GM19023 (cell line): ENCODE results near the gene RPS3.
"Not testable (repeated sequence)": the region's sequence is repeated elsewhere in the genome, so short reads cannot be mapped to it uniquely, and the experiment has no call there.

Experiments used
- ATAC-seq: cut with Tn5 transposase; IDR thresholded peaks from one replicate; pipeline ENCODE4 v1.9.1; 2021; ENCODE audit warnings: mild to moderate bottlenecking, moderate library complexity; ENCODE audit not compliant: unreplicated experiment

Gene RPS3

DNA sequence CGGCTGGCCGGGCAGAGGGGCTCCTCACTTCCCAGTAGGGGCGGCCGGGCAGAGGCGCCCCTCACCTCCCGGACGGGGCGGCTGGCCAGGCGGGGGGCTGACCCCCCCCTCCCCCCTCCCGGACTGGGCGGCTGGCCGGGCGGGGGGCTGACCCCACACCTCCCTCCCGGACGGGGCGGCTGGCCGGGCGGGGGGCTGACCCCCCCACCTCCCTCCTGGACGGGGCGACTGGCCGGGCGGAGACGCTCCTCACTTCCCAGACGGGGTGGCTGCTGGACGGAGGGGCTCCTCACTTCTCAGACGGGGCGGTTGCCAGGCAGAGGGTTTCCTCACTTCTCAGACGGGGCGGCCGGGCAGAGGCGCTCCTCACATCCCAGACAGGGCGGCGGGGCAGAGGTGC, 10.7 kb downstream of the RPS3 start:
- ATAC-seq, result not testable (repeated sequence)

DNA sequence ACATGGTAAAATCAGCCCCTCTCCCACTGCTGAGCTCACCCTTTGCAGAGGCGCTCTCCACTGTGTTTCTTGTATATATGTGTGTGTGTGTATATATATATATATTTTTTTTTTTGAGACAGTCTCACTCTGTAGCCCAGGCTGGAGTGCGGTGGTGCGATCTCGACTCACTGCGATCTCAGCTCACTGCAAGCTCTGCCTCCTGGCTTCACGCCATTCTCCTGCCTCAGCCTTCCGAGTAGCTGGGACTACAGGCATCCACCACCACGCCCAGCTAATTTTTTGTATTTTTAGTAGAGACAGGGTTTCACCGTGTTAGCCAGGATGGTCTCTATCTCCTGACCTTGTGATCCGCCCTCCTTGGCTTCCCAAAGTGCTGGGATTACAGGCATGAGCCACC, 13.8 kb downstream of the RPS3 start:
- not testable (repeated sequence) for ATAC-seq

DNA sequence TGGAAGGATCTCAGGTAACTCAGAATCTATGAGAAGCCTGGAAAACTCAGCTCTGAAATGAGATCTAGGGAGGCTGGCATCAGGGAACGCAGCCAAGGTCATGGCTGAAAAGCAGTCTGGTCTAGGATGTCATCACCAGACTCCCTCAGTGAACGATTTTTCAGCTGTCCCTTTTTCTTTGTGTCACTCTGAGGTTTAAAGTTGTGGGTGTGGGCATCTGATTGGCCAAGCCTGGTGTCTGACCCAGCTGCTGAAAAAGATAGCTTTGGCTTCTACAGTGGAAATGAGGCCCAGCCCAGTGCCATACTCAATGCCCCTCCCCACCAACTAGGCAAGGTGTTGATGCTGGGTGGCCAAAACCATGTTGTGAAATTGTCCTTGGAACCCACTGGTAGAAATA, 14.5 kb downstream of the RPS3 start:
- no peak for ATAC-seq

DNA sequence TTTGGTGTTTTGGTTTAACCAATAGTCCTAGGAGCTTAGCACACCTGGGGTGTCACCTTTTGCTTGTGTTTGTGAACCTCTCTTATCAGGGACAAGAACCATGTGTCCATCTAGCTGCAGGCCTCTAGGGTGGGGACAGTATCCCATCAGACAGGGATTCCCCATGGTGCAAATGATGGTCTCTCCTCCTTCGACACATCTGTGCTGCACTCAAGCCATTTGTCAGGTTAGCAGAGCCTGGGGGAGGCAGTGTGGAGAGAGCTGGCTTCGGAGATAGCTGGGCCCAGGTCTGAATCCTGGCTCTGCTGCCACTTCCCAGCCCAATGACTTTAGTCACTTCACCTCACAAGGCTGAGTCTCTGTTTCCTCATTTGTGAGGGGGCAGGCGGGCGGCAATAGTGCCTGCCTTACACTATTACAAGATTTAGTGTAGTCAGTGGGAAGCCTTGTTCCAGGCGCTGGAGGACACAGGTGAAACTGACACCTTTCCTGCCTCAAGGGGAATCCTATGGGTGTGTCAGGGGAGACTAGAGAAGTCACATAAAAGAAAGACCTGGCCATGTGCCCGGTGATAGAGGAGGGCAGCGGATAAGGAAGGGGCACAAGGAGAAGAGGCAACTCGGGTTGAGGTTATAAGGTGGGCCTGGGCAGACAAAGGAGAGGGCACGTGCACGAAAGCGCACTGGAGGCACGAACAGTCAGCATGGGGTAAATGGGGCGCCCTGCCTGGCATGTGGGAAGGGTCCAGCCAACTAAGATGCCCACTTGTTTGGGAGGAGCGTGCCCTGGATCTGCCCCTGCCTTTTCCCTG, 21.1 kb downstream of the RPS3 start:
- no peak for ATAC-seq

DNA sequence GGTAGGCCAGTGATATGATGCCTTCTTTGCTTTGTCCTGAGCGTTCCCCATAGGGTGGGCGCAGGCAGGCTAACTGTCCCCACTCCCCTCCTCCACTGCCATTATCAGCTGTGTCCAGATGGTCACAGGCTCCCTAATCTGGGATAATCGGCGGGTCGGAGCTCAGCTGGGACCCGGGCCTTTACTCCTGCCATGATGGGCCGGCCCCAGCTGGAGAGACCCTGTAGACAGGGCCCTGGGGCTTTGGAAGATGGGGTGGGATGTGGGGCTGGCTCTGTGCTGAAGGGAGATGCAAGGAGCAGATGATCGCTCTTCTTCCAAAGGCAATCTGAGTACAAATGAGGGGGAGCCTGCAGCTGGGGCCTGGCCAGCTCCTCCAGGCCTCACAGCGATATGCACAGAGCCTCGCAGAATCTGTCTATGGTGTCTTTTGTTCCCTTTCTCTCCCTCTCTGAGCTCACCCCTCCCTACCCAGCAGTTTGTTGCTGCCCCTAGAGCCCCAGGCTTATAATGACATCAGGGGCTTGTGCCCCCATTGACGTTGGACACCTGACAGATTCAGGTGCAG, 21.8 kb downstream of the RPS3 start:
- ATAC-seq, result no peak

DNA sequence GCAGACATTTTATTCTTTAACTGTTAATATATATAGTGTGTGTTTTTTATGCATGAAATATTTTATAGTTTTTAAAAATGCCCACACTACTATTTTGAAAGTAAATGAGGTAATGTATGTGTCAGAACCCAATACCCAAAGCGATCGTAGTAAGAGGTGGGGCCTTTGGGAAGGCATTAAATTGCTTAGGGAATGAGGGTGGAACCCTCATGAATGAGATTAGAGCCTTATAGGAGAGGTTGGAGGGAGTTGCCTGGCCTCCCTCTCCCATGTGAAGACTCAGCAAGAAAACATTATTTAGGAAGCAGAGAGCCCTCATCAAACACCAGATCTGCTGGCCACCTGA, 22.6 kb downstream of the RPS3 start:
- no peak for ATAC-seq

DNA sequence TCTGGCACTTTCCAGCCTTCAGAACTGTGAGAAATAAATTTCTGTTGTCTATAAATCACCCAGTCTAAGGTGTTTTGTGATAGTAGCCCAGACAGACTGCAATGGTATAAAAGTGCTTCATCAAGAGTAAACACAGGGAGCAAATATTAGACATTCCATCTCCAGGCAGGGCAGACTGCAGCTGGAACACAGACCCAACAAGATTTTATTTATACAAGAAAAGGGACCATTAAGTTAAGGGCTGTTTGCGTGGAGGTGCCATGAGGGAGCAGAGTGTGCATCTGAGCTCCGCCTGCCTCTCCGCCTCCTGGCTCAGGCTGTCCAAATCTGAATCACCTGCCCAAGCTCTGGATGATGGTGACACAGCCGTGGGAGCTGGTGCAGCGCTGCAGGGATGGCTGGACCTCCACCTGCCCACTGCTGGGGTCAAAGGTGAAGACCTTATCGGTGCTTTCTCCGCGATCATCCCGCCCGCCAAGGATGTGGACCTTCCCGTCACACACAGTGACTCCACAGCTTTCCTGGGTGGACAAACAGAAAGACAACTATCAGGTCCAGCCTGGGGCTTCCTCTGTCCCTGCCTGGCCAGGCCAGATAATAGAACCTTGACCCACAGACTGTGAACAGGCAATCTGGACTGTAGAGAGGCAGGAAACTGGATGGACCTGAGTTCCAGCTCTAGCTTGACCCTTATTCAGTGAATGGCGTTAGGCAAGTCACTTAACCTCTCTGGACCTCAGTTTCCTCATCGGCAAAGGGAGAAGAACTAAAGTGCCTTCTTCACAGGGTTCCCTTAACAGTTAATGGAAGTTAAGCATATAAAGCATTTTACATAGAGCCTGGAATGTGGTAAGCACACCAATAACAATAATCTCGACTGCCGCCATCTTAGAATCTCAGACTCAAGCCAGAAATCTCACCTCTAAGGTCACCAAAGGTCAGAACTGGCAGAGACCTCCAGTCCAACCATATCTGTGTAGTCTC, 23.2 kb downstream of the RPS3 start:
- ATAC-seq, result no peak

DNA sequence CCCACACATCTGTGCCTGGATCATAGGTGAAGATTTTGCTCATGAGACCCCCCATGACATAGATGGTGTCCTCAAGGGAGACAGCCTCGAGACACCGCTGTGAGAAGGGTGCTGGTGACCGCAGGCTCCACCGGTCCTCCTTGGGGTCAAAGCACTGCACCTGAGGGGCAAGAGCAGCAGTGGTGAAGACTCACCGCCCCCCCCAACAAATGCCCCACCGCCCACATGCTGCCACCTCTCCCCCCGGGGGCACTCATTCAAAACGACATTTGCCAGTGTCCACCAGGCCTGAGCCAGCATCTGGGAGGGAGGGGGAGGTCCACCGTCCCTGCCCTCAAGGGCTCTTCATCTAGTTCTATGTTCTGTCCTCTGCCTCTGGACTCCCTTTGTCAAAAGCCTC, 24.4 kb downstream of the RPS3 start:
- no peak for ATAC-seq

DNA sequence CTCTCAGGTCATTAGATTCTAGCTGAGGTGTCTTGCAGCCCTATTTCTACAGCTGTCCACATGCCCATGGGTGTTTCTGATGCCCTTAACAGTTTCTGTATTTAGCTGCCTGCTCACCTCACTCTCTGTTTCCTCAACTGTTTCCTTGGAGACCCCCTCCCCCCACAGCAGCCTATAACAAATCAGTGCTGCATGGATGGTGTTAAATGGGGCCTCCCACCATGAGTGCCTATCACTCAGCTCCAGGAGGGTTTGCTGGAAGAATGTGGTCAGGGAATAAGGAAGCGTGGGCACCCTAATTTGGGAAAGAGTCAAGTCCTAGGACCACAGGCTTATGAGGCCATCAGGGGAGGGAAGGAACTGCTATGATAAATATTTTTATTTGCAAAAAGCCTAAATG, 25.1 kb downstream of the RPS3 start:
- no peak for ATAC-seq

DNA sequence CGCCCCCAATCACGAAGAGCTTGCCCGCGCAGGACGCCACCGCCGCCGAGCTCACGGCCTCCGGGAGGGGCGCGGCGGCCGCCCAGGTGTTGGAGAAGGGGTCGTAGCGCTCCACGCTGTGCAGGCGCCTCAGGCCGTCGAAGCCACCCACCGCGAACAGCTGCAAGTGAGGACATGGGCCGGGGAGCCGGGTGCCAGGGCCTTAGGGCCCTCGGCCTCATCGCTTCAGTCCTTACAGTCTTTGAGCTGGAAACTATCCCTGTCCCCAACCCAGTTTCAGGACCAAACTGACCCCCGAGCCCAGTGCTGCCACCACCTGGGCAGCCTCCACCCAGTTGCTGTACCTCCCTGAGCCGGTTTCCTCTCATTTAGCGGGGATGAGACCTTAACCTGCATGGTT, 26.1 kb downstream of the RPS3 start:
- no peak for ATAC-seq

DNA sequence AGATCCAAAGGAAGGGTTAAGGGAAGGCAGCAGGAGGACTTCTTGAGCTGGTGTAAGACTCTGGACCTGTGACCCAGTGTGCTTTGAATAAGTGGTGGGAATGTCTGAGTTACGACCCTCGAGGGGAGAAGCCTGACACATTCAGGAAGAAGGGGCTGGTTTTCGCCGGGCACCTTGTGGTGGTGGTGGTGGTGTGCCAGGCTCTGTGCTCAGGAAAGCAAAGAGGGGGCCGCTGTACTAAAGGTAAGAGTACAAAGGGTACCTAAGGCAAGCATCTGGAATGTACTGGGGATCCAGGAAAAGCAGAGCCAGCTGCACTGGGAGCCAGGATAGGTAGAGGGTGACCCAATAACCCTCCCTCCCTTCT, 27.4 kb downstream of the RPS3 start:
- no peak for ATAC-seq

DNA sequence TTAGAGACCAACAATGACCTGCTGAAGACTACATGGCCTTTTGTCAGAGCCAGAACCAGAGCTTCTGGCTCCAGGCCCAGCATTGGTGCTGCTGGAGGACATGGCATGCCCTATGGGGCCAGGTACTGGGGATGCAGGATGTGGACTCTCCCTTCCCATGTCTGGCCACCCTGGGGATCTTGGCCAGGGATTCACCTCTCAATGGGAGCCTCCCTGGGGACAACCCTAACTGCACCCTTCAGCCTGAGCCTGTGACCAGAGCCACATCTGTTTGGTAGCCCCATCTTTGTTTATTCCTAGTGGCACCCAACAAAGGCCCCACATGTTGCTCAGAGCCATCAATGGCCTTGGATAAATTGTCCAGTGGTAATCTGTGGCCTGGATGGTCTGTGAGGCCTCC, 27.9 kb downstream of the RPS3 start:
- no peak for ATAC-seq

DNA sequence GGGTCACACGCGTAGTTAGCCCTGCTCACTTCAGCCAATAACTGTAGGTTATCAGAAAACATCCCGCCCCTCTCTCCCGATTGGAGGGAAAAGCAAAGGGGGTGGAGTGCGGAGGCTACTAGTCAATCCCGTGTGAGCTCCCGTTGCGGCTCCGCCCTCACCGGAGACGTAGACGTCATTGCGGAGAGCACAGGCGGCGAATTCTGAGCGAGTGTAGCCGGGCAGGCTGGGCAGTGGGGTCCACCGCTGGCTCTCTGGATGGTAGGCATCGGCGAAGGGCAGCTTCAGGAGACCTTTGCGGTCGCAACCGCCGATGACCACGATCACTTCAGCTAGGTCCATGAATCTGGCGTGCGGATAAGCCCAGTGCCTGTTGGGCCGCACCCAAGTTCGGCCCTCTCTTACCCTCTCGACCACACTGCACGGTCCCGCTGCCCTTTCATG, 29.0 kb downstream of the RPS3 start:
- peak; percentile 53 for ATAC-seq

DNA sequence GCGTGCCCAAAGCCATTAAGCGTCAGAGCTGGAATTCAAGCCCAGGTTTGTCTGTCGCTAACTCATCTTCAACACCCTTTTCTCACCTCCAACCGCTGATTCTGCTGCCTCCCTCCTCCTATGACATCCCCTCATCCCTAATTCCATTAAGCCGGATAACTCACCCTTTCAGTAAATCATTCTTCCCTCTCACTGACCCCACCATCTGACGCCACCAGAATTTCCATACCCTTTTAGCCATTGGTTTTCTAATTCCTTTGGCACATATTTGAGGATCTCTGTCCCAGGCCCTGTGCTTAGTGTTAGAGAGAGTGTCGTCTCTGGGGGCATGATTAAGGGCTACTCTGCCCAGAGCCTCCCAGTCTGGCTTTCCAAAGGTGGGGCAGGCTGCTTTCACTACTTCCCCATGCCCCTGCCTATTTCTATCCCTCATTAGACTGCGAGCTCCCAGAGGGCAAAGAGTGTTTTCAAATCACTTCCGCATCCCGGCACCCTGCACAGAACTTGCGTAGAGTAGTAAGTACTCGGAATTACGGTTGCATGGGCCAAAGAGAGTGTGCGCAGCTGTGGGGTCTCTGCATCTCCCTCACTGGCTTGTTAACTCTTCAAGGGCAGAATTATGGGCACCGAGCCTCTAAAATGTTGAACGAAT, 29.8 kb downstream of the RPS3 start:
- no peak for ATAC-seq

DNA sequence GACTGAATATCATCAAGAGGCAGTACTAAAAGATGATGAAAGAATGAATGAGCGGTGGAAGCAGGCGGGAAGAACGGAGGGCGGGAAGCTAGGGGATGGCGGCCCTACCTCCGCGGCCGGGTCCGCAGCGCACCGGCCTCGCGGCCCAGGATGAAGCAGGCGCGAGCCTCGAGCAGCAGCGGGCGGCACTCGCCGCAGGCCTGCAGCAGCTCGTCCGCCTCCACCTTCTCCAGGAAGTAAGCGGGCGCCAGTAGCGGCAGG, 30.3 kb downstream of the RPS3 start:
- ATAC-seq, result no peak

DNA sequence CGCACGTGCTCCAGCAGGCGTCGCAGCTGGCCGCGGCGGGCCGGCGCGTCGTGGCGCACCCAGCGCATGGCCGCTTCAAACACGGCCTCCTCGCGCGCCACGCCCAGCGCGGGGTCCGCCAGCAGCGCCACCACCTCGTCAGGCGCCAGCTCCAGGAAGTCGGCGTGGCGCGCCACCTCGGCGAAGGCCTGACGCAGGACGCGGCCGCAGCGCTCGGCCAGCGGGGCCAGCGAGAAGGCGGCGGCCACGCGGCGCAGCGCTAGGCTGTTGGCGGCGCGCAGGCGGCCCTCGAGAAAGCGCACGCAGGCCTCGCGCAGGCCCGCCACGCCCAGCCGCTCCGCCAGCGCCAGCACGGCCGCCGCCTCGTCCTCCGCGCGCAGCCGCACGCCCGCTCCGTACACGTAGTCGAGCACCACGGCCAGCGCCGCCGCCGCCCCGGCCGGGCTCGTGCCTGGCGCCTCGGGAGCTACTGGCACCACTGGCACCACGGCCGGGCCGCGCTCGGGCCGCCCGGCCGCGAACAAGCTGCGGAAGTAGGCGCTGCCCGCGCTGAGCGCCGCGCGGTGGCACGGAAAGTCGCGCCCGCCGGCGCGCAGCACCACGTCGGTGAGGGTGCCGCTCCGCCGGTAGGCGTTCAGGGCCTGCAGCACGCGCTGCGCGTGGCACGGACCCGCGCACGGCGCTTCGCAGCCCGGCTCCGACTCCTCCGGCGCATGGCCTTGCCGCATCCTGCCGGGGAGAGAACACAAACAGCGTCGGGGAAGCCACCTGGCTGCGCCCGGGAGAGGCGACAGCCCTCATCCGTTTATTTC, 30.8 kb downstream of the RPS3 start:
- peak; percentile 23 for ATAC-seq

DNA sequence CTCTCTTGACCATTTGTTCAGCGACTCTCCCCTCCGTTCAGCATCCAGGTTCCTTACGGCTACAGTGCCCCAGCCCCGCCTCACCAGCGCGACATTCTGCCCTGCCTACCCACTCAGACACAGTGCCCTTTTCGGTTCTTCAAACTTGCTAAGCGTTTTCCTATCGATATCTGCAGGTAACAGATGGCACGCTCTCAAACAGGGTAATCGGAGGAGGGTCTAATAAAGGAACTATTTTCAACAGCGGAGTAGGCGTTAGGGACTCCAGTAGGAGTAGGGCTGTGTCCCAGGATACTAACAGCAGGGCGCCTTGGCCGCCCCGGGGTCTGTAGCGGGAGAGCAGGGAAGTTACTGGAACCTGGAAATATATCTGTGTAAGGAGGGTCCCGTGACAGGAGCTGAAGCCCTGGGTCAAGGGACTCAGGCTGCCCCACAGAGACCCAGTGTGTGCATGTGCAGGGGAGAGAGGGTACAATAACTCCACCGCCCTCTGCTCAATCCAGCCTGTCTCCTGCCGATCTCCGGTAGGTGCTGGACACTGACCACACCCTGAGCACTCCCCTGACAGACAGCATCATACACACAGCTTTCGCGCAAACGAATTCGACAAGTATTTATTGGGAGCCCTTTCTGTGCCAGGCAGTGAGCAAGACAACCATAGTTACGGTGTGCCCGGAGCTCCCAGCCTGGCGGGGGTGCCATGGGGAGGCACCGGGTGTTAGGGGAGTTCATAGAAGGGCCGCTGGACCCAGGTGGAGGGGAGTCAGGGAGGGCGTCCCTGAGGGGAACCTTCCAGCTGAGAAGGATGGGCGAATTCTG, 31.6 kb downstream of the RPS3 start:
- no peak for ATAC-seq

DNA sequence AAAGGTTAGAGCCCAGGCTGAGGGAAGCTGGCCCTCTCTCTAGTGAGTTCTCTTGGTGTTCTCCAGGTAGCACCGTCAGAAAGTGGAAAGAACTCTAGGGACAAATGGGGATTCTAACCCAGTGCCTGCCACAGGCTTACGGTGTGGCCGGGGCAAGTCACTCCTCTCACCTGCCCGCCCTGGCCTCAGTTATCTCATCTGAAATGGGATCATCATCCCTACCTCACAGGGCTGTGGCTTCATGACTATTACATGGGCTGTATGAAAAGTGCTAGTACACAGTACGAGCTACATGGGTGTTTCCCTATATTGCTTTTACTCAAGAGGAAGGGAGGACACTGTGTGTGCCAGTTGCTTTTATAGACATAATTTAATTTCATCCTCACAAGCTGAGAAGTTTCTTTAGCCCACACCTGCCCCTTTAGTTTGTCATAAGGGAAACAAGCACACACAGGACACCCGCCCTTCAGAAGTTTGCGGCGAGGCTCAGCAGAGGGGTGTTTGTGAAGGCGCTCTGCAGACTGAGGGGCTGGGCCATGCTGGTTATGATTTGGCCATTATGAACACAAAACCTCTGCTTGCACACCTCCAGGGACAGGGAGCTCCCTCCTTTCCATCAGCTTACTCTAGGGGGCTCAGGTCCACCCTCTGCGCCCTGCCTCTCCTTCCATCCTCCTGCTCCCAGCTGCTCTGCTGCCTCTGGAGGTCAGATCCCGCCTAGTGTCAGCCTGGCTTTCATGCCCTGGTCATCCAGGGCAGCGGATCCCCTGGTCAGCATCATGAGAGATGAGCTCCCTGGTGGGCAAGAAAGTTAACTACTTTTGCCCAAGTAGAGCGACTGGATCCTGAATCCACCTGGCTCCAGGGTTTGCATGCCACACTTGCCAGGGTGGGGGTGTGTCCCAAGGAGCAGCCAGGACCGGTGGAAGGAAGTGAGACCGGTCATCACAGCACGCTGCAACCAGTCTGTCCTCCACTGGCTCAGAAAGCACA, 32.5 kb downstream of the RPS3 start:
- no peak for ATAC-seq

DNA sequence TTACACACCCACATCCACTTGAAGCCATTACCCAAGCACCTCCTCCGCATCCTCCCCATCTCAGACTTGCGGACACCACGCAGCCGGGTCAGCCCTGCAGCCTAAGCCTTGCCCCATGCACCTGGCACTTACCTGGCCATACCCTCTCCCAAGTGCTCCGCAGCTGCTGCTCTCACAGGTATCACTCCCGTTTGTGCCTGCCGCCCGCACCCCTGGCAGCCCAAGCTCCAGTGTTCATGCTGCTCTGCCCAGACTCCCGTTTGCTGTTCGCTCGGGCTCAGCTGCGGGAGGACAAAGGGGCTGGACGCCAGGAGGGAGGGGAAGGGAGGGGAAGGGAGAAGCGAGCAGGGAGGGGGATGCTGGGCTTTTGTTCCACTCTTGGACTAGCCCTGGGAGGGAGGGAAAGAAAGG, 33.6 kb downstream of the RPS3 start, which contains the start of gene KLHL35:
Gene KLHL35, minus strand, starts transcription at position 293 of the 411 bp plus-strand sequence. CDS start 2,574 bp downstream, outside the sequence.
- no peak for ATAC-seq
